ENCODE measurements around the gene HOXC4. TPM values are rescaled to one million over a fixed set of nuclear protein-coding genes. Genes with fewer than 3 reads are reported as not detected.

Gene HOXC4
- total and polyA plus RNA-seq, 2 of the 4 experiments (the other 2 are of a cell fraction): under 0.01 to 0.26 TPM

- POLR2A ChIA-PET (ENCODE audit: unreplicated experiment): no interaction called here
- 18% methylated on average over 2 of the region's 10 CpGs; no CpG with 5 or more reads in 1 of the 2 experiments for WGBS, 2 experiments (ENCODE audit: extremely low coverage in 2 of 2, insufficient read length in 1 of 2)
- DNase-seq: no peak
Observed at GRCh38 chr12:54052438-54053002, 1.1 kb upstream of the HOXC4 start.

More at GRCh38 chr12:54052438-54053002, 1.1 kb upstream of the HOXC4 start:
- H2AK9ac ChIP-seq (replicated peaks; ENCODE audit: low read depth, low read length, poor library complexity): no peak overlapping the region
- H2AFZ ChIP-seq (replicated peaks; ENCODE audit: low read length, poor library complexity): no peak overlapping the region
- no peaks in the 10 kb centered on the region for H4K20me1 ChIP-seq (ENCODE audit: insufficient read depth, low read length)
- H2BK15ac ChIP-seq (ENCODE audit: low read depth, low read length): no peak overlapping the region
- no peak overlapping the region for H2AK5ac ChIP-seq (ENCODE audit: low read depth, low read length)
- no peak overlapping the region for H3K56ac ChIP-seq (ENCODE audit: extremely low read depth, insufficient read depth, low read length)
- no peaks in the 10 kb centered on the region for H3K9me1 ChIP-seq (ENCODE audit: insufficient read depth, low read length)
- H3K27me3 ChIP-seq (ENCODE audit: control insufficient read depth, insufficient read depth, low read length): peaks cover 76% of the 10 kb centered on the region
- no peak overlapping the region for H3K23ac ChIP-seq (ENCODE audit: low read depth, low read length)
- no peak overlapping the region for H3K4ac ChIP-seq (ENCODE audit: low read depth, low read length)
- H3K4me2 ChIP-seq (ENCODE audit: low read depth, low read length): no peak overlapping the region
- H2BK5ac ChIP-seq (ENCODE audit: low read depth, low read length, poor library complexity, severe bottlenecking): no peak overlapping the region
- H3K14ac ChIP-seq (replicated peaks; ENCODE audit: low read depth, low read length): no peak overlapping the region
- CTCF ChIA-PET: no interaction called here
- TF ChIP-seq CEBPB (IDR thresholded peaks at IDR 0.05; ENCODE audit: low read depth, low read length) (no peak), USF2 (IDR thresholded peaks at IDR 0.05; ENCODE audit: low read depth, low read length) (no peak)
- dilution Hi-C loops (cut with HindIII; ENCODE audit: low sequenced_read_pairs, unreplicated experiment): no loop called here
- no peaks in the 10 kb centered on the region for H3K79me1 ChIP-seq (ENCODE audit: low read depth in 1 of 2, low read length in 2 of 2)
- ATAC-seq (ENCODE audit: low read depth): no peak
- H4K91ac ChIP-seq (ENCODE audit: insufficient read depth, low read depth, low read length): no peak overlapping the region
- intact Hi-C loops (cut with micrococcal nuclease): no loop called here
- H3K36me3 ChIP-seq (ENCODE audit: control insufficient read depth, insufficient read depth, low read length): no peaks in the 10 kb centered on the region
- no TSS peak for BruUV-seq (replicated peaks)
- no peak overlapping the region for H2BK120ac ChIP-seq (ENCODE audit: low read depth, low read length)
- H4K5ac ChIP-seq (ENCODE audit: low read depth, low read length): no peak overlapping the region
- H3K9me3 ChIP-seq (ENCODE audit: control insufficient read depth, insufficient read depth, low read length): no peaks in the 10 kb centered on the region
- H3K27ac ChIP-seq (ENCODE audit: insufficient read depth, low read length): no peak overlapping the region
- H3K9ac ChIP-seq (ENCODE audit: low read depth, low read length): no peak overlapping the region
- no peak overlapping the region for H3K4me3 ChIP-seq (ENCODE audit: insufficient read depth, low read depth, low read length)
- no peak overlapping the region for H2BK20ac ChIP-seq (ENCODE audit: low read depth, low read length)
- no peak overlapping the region for H3K18ac ChIP-seq (ENCODE audit: low read depth, low read length)
- in situ Hi-C loops (cut with MboI; ENCODE audit: low sequenced_read_pairs): no loop called here
- no peaks in the 10 kb centered on the region for H3K4me1 ChIP-seq (ENCODE audit: control insufficient read depth, insufficient read depth, low read length)
- no peak overlapping the region for H4K8ac ChIP-seq (ENCODE audit: low read depth in 2 of 2, low read length in 2 of 2)
